ENCODE results near the gene ENPP6.

ENPP6 gene
- 0 to 0.32 (median 0) reads per million in 9 experiments for total RNA-seq

DNA sequence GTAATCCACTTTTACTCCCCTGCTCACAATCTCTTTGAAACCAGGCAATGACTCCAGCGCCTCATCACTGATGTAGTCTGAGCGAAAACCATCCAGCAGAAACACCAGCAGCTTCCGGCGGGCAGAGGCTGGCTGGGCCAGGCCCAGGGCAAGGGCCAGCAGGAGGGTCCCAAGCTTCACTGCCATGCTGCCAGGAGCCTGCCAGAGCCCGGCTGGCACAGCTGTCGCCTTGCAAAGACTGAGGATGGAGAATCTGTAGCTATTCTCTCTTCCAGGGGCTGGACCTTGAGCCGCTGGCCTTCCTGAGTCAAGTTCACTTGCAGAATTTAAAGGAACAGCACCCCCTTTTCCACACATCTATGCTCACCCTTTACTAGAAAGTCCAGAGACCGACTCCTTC lies at the start of gene ENPP6:
ENPP6 (minus strand) TSS at position 240 of the 400 bp plus-strand sequence; CDS start at position 186, 54 bp downstream.
- H3K9me3 Mint-ChIP-seq = no peaks in the 10 kb centered on the region
- peaks cover 69 to 70% of the 10 kb centered on the region in 2 donors for H3K27me3 Mint-ChIP-seq
- no peak within 1 kb of the TSS for H3K4me3 Mint-ChIP-seq
- no peaks in the 10 kb centered on the region for H3K36me3 Mint-ChIP-seq (ENCODE audit: insufficient read depth)
- no peak within 1 kb of the TSS for H3K27ac Mint-ChIP-seq
- no peaks in the 10 kb centered on the region for H3K4me1 Mint-ChIP-seq (ENCODE audit: low read depth in 2 of 2)
- no peak for DNase-seq
- ATAC-seq (replicated peaks) = no peak

DNA sequence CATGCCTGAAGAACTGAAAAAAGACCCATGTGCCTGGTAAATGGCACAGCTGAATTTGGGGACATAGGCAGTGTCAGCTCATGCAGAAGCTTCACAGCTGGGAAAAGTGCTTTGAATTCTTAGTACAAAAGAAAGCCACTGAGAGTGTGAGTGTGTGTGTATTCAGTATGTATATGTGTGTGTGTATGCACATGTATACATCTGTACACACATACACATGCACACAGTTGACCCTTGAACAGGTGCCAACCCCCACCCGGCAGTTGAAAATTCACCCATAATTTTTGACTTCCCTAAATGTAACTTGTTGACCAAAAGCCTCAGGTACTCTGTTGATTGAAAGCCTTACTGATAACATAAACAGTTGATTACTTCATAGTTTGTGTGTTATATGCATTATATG lies 49.5 kb upstream of the ENPP6 start:
- Mint-ChIP-seq H3K27ac (peak overlapping the region; percentile 96 to 97), H3K36me3 (ENCODE audit: insufficient read depth) (peaks cover 13% of the 10 kb centered on the region), H3K4me3 (peak overlapping the region; percentile 85 to 88), H3K9me3 (no peaks in the 10 kb centered on the region), H3K4me1 (ENCODE audit: low read depth in 2 of 2) (peaks cover 18 to 28% of the 10 kb centered on the region in 2 donors), H3K27me3 (no peaks in the 10 kb centered on the region)
- ATAC-seq (replicated peaks) (no peak), DNase-seq (no peak)

DNA sequence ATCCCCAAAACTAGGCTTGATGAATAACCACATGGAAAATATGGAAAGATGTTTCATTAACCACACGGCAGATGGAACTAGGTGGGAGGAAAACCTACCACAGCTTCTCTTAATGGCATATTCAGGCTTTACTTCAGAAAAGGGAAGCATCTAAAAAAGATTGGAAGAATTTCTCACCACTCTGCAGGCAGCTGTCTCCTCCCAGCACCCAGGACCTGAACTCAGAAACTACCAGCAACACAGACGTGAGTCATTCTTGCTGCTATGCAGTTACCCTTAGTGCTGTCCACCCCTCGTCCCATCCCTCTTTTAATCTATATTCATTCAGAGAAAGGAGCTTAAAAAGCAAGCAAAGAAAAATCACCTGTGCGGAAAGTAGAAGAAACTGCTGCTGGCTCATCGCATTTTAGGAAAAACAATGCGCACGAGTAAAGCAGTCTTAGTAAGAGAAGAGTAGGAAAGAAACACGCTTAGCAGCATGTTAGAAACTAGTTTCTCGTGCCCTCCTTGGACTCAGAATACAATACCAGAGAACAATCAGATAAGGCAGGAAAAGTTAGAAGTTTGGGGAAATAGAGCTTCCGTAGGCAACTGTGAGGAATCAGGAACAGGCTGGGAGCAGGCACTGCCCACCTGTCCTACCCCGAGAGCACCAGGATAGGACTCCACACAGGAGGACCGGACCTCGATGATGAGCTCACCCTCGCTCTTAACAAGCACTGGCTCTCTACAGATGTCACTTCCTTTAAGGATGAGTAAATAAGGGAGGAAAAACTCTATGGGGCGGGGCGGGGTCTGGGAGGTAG lies 48.1 kb upstream of the ENPP6 start:
- peak overlapping the region; percentile 34 to 40 for H3K4me3 Mint-ChIP-seq
- H3K9me3 Mint-ChIP-seq = no peaks in the 10 kb centered on the region
- DNase-seq (no peak), ATAC-seq (replicated peaks) (no peak)
- no peaks in the 10 kb centered on the region for H3K27me3 Mint-ChIP-seq
- H3K36me3 Mint-ChIP-seq (ENCODE audit: insufficient read depth) = peaks cover 13% of the 10 kb centered on the region
- peaks cover 18 to 28% of the 10 kb centered on the region in 2 donors for H3K4me1 Mint-ChIP-seq (ENCODE audit: low read depth in 2 of 2)
- peak overlapping the region; percentile 46 to 97 for H3K27ac Mint-ChIP-seq

DNA sequence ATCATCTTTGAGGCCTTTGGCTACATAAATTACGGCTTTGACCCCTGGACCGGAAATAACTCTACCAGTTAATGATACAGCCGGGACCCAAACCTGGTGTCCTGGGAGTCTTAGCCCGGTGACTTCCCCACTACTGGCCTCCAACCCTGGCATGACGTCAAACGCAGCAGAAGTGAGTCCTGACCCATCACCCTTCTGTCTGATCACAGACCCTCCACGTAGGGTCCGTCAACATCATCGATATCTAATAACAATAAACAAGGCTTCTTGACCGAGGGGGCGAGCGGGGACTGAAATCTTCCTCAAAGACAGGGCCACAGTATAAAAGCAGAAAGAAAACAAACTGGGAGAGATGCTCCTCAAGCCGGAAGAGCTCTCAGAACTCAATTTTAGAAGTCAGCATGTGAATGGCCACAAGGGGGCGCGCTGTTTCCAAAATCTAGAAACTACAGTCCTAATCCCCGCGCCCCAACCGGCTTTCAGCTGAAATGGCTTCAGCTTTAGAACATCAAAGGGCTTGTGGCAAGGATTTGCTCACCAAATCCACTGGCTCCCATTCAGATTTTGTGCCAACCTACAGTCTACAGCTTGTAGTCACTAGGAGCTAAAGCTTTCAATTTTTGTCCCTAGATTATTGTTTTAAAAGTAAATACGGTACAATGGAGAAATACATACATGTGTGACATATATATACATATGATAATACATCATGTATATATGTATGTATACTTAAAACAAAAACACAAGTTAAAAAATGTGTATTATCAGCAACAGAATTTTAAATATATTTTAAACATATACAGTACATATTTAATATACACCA lies 46.4 kb upstream of the ENPP6 start:
- peaks cover 13% of the 10 kb centered on the region for H3K36me3 Mint-ChIP-seq (ENCODE audit: insufficient read depth)
- peak overlapping the region in 1 of 2 donors; percentile 40 for H3K4me3 Mint-ChIP-seq
- peak; percentile 69 for ATAC-seq (replicated peaks)
- H3K27me3 Mint-ChIP-seq = no peaks in the 10 kb centered on the region
- no peaks in the 10 kb centered on the region for H3K9me3 Mint-ChIP-seq
- peak overlapping the region; percentile 74 to 81 for H3K27ac Mint-ChIP-seq
- DNase-seq = peak; percentile 89 to 92 (median 90)
- H3K4me1 Mint-ChIP-seq (ENCODE audit: low read depth in 2 of 2) = peaks cover 18 to 24% of the 10 kb centered on the region in 2 donors

DNA sequence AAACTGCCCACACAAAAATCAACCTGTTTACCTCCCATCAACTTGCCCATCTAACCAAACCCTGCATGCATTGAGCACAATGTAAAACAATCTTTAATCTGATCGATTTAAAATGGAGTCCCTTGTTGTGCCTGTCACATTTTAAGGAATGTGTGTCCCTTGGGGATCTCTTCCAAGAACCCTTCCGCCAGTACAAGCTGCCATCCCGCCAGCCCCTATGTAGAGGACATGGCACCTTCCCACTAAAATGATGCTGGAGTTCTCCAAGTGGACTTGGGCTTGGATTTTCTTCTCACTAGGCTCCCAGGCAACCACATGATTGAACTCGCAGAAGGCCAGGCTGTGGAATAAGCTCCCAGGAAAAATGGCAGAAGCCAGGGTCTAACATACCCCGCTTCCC lies 45.8 kb upstream of the ENPP6 start:
- H3K27me3 Mint-ChIP-seq = no peaks in the 10 kb centered on the region
- peaks cover 13% of the 10 kb centered on the region for H3K36me3 Mint-ChIP-seq (ENCODE audit: insufficient read depth)
- peaks cover 18 to 22% of the 10 kb centered on the region in 2 donors for H3K4me1 Mint-ChIP-seq (ENCODE audit: low read depth in 2 of 2)
- no peak overlapping the region for H3K4me3 Mint-ChIP-seq
- no peak for ATAC-seq (replicated peaks)
- DNase-seq = no peak
- no peaks in the 10 kb centered on the region for H3K9me3 Mint-ChIP-seq
- no peak overlapping the region for H3K27ac Mint-ChIP-seq

DNA sequence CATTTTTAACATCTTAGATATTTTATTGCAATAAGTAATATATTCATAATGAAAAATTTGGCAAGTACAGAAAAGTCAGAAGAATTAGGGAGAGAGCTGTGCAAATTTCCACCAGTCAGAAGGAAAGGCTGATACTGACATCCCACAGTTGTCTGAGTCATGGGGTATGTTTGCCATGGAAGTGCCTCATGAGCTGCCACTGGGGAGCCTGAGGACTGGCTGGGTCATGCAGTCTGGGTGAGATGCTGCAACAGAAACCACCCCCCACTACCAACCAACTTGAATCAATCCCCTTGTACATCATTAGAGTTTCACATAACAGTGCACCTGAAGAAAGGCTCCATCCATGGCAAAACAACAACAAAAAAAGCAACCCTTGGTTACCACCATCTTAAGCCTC lies 45.2 kb upstream of the ENPP6 start:
- ATAC-seq (replicated peaks) = no peak
- no peak overlapping the region for H3K4me3 Mint-ChIP-seq
- DNase-seq = no peak
- H3K9me3 Mint-ChIP-seq = no peaks in the 10 kb centered on the region
- peaks cover 16 to 20% of the 10 kb centered on the region in 2 donors for H3K4me1 Mint-ChIP-seq (ENCODE audit: low read depth in 2 of 2)
- H3K27me3 Mint-ChIP-seq = no peaks in the 10 kb centered on the region
- peaks cover 10% of the 10 kb centered on the region for H3K36me3 Mint-ChIP-seq (ENCODE audit: insufficient read depth)
- H3K27ac Mint-ChIP-seq = no peak overlapping the region

DNA sequence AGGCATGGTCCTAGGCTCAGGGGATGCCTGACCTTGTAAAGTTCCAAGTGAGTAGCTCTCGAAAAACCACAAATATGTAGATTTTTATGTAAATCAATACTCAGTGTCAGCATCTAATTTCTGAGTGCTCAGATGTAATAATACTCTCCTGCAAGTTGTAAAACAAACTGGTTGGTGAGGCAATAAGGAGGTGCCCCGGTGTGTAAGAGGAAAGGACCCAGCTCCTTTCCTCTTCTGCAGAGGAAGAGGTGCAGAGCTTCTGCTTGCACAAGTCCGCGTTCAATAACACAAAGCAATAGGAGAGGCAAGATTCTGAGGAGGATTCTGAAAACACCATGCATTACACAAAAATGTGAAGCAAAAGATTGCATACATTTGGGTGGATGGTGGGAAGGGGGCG lies 43.6 kb upstream of the ENPP6 start:
- Mint-ChIP-seq H3K4me1 (ENCODE audit: low read depth in 2 of 2) (peaks cover 6 to 8% of the 10 kb centered on the region in 2 donors), H3K9me3 (no peaks in the 10 kb centered on the region), H3K4me3 (no peak overlapping the region), H3K27ac (no peak overlapping the region), H3K36me3 (ENCODE audit: insufficient read depth) (peaks cover 6% of the 10 kb centered on the region), H3K27me3 (peaks cover 0 to 14% of the 10 kb centered on the region in 2 donors)
- no peak for ATAC-seq (replicated peaks)
- no peak for DNase-seq

DNA sequence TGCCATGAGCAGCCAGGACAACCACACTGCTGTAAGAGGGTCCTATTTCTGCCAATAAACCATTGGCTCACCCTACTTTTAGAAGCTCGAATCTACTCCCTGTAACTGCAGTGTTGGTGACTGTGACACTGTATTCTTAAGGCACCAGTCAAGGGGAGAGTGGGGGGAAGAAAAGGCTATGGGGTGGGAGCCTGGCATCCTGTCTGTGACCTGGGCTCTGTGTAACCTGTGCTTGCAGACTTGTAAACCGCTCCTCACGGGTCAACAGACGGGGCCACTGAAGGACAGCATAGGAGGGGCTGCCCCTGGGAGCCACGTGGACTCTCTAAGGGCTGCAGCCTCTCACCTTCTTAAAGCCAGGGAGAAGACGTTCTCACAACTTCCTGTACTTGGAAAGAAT lies 42.2 kb upstream of the ENPP6 start:
- DNase-seq (no peak), ATAC-seq (replicated peaks) (no peak)
- no peak overlapping the region for H3K4me3 Mint-ChIP-seq
- H3K36me3 Mint-ChIP-seq (ENCODE audit: insufficient read depth) = peaks cover 6% of the 10 kb centered on the region
- peaks cover 0 to 14% of the 10 kb centered on the region in 2 donors for H3K27me3 Mint-ChIP-seq
- no peak overlapping the region for H3K27ac Mint-ChIP-seq
- H3K9me3 Mint-ChIP-seq = no peaks in the 10 kb centered on the region
- H3K4me1 Mint-ChIP-seq (ENCODE audit: low read depth in 2 of 2) = peaks cover 0 to 4% of the 10 kb centered on the region in 2 donors

DNA sequence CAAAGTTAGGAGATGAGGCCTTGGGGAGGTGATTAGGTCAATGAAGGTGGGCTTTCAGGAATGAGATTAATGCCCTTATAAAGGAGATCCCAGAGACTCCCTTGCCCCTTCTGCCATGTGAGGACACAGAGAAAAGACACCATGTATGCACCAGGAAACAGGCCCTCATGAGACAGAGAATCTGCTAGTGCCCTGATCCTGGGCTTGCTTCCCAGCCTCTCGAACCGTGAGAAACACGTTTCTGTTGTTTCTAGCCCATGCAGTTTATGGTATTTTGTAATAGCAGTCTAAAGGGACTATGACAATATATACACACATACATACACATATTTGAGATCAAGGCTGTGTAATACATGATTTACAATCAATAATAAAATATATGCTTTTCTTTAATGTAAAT lies 41.4 kb upstream of the ENPP6 start:
- DNase-seq (no peak), ATAC-seq (replicated peaks) (no peak)
- Mint-ChIP-seq H3K4me3 (no peak overlapping the region), H3K27ac (no peak overlapping the region), H3K27me3 (peaks cover 0 to 14% of the 10 kb centered on the region in 2 donors), H3K9me3 (no peaks in the 10 kb centered on the region), H3K36me3 (ENCODE audit: insufficient read depth) (peaks cover 3% of the 10 kb centered on the region), H3K4me1 (ENCODE audit: low read depth in 2 of 2) (peaks cover 0 to 4% of the 10 kb centered on the region in 2 donors)

DNA sequence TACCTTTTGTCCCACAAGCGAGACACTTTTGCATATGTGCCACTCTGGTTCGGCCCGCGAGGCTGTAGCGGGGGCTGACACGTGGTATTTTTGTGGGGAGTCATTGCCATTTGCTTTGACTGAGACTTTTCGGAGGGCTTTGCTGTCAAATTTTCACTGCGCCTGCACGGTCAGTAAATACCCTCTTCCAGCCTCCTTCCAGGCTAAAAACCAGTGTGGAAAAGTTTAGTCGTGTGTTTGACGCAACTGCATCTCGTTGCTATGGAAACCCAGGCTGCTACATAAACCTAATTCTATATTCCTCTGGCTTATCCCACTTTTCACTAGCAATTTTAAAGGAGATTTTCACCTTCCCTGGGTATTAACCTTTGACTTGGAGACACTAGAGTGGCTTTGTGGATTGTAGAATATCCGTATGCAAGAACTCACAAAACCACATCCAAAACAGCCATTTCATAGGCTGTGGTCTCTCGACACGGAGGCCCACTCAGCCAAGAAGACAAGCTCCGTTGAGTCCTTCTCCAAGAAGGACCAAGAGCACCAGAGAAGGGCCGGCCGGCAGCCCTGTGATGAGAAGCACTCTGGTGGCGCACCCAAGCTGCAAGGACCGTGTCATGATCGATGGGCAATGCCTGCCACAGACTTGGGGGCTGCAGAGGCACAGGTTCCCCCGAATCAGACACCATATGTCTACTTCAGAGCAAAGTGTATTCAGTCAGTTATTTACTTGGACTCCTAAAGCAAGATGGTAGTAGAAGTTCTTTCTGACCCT lies 38.4 kb upstream of the ENPP6 start:
- H3K27ac Mint-ChIP-seq = no peak overlapping the region
- ATAC-seq (replicated peaks) (no peak), DNase-seq (no peak)
- H3K36me3 Mint-ChIP-seq (ENCODE audit: insufficient read depth) = no peaks in the 10 kb centered on the region
- H3K9me3 Mint-ChIP-seq = no peaks in the 10 kb centered on the region
- H3K4me3 Mint-ChIP-seq = no peak overlapping the region
- peaks cover 0 to under 1% of the 10 kb centered on the region in 2 donors for H3K4me1 Mint-ChIP-seq (ENCODE audit: low read depth in 2 of 2)
- H3K27me3 Mint-ChIP-seq = peaks cover 0 to 18% of the 10 kb centered on the region in 2 donors

DNA sequence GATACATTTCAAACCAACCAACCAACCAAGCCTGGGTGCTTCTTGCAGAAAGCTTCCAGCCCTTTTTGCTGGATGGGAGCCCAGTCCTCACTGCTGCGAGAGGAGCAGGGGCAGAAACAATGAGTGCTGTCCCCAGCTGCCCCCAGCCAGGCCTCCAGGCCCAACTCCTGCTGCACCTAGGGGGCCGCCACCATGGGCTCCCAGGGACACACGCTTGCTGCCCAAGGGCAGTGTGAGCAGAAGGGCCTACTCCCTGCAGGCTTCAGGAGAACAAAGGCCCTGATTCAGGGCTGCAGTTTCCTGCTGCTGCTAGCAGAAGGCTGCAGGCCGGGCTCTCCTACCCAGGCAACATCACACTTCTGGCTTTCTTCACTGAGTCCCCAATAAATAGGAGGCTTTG lies 37.7 kb upstream of the ENPP6 start:
- Mint-ChIP-seq H3K4me3 (no peak overlapping the region), H3K27me3 (peaks cover 0 to 23% of the 10 kb centered on the region in 2 donors), H3K36me3 (ENCODE audit: insufficient read depth) (no peaks in the 10 kb centered on the region)

DNA sequence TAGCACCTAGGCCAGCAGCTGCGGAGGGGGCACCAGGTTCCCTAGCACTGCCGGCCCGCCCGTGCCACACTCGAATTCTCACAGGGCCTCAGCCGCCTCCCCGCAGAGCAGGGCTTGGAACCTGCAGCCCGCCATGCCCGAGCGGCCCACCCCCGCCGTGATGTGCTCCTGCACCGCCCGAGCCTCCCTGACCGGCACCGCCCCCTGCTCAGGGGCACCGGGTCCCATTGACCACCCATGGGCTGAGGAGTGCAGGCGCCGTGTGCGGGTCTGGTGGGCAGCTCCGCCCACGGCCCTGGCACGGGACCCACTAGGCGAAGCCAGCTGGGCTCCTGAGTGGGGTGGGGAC lies 35.4 kb upstream of the ENPP6 start:
- H3K9me3 Mint-ChIP-seq = no peaks in the 10 kb centered on the region
- DNase-seq (no peak), ATAC-seq (replicated peaks) (no peak)
- H3K36me3 Mint-ChIP-seq (ENCODE audit: insufficient read depth) = no peaks in the 10 kb centered on the region
- no peak overlapping the region for H3K4me3 Mint-ChIP-seq
- peaks cover 0 to 5% of the 10 kb centered on the region in 2 donors for H3K4me1 Mint-ChIP-seq (ENCODE audit: low read depth in 2 of 2)
- H3K27ac Mint-ChIP-seq = no peak overlapping the region
- peaks cover 0 to 23% of the 10 kb centered on the region in 2 donors for H3K27me3 Mint-ChIP-seq

More for the DNA sequence above, 37.7 kb upstream of the ENPP6 start:
- DNase-seq (no peak), ATAC-seq (replicated peaks) (no peak)
- Mint-ChIP-seq H3K4me1 (ENCODE audit: low read depth in 2 of 2) (peaks cover 0 to 5% of the 10 kb centered on the region in 2 donors), H3K9me3 (no peaks in the 10 kb centered on the region), H3K27ac (no peak overlapping the region)
